B cell (primary cell): ENCODE results near the gene VAMP7. TPM values are rescaled to one million over a fixed set of nuclear protein-coding genes. Genes with fewer than 3 reads are reported as not detected.

Experiments
- ATAC-seq: fragments of 200-7000 bp; cut with Tn5 transposase; one replicate; pipeline ENCODE4 v1.10.0; 2021; ENCODE audit warnings: low read depth, mild to moderate bottlenecking, moderate number of reproducible peaks, moderate library complexity
- CTCF ChIA-PET: fragments of 350-600 bp; sonication (Branson Sonifier 250); formaldehyde crosslinking; loops from one replicate; lab custom pipeline; 2021; ENCODE audit warnings: antibody characterized with exemption, inconsistent platforms; lab: Charles Lee
- POLR2A ChIA-PET: fragments of 350-600 bp; sonication (Branson Sonifier 250); formaldehyde crosslinking; loops from one replicate; lab custom pipeline; 2021; ENCODE audit warnings: antibody characterized with exemption; lab: Charles Lee
- DNase-seq: peaks from one replicate; pipeline ENCODE4 v3.0.0; 2013
- H2AFZ ChIP-seq: 2 replicates; pipeline ENCODE4 v1.6.1; 2012; ENCODE audit warnings: mild to moderate bottlenecking, low read depth, low read length; ENCODE audit not compliant: insufficient read depth, poor library complexity, severe bottlenecking
- H3K27ac ChIP-seq, 2 donors: 1 replicate in 1 of 2; 2 replicates in 1 of 2; pipeline ENCODE4 v1.5.1; 2012 to 2013; ENCODE audit warnings: low read length in 2 of 2, mild to moderate bottlenecking in 2 of 2, moderate library complexity in 1 of 2
- H3K27me3 ChIP-seq, 4 experiments: fragments of 200-600 bp in 1 of 4; sonication (generic) in 1 of 4; replicated peaks in 1 of 4; 1 replicate in 2 of 4; 2 replicates in 2 of 4; pipeline versions ENCODE4 v1.6.1 to v1.7.0; 2013 to 2016; ENCODE audit warnings: low read length in 3 of 4, mild to moderate bottlenecking in 2 of 4, mixed read lengths in 1 of 4, moderate library complexity in 1 of 4; ENCODE audit not compliant: insufficient read depth in 4 of 4, control insufficient read depth in 3 of 4; ENCODE audit errors: control extremely low read depth in 1 of 4
- H3K36me3 ChIP-seq, 2 experiments: replicated peaks in 1 of 2; 1 replicate in 1 of 2; 2 replicates in 1 of 2; pipeline versions ENCODE4 v1.6.1 to v1.7.1; 2013; ENCODE audit warnings: low read length in 1 of 2; ENCODE audit not compliant: insufficient read depth in 2 of 2, control insufficient read depth in 1 of 2; ENCODE audit errors: control extremely low read depth in 1 of 2, extremely low read depth in 1 of 2
- H3K4me1 ChIP-seq, 2 donors: fragments of 200-600 bp in 1 of 2; sonication (generic) in 1 of 2; 1 replicate in 1 of 2; 2 replicates in 1 of 2; pipeline versions ENCODE4 v1.5.1 to v1.6.1; 2013 to 2017; ENCODE audit warnings: low read length in 2 of 2; ENCODE audit not compliant: control insufficient read depth in 2 of 2, insufficient read depth in 2 of 2
- H3K4me2 ChIP-seq: replicated peaks from 2 replicates; pipeline ENCODE3; 2012; ENCODE audit warnings: mild to moderate bottlenecking, low read depth, low read length; ENCODE audit not compliant: poor library complexity, severe bottlenecking
- H3K4me3 ChIP-seq, 5 experiments: fragments of 200-600 bp in 1 of 5; sonication (generic) in 1 of 5; 1 replicate in 3 of 5; 2 replicates in 2 of 5; pipeline versions ENCODE4 v1.5.1 to v1.7.0; 2011 to 2016; ENCODE audit warnings: low read length in 4 of 5, mild to moderate bottlenecking in 4 of 5, low read depth in 2 of 5, control low read depth in 1 of 5, moderate library complexity in 1 of 5; ENCODE audit not compliant: insufficient read depth in 1 of 5; ENCODE audit errors: control extremely low read depth in 1 of 5, extremely low read depth in 1 of 5
- H3K79me2 ChIP-seq: fragments of 200-600 bp; sonication (generic); one replicate; pipeline ENCODE4 v1.6.0; 2016; ENCODE audit warnings: low read length; ENCODE audit not compliant: control insufficient read depth, insufficient read depth
- H3K9ac ChIP-seq: fragments of 200-600 bp; sonication (generic); 2 replicates; pipeline ENCODE4 v1.6.1; 2017; ENCODE audit warnings: mild to moderate bottlenecking, low read length, moderate library complexity
- H3K9me3 ChIP-seq, 3 donors: one replicate each; pipeline versions ENCODE4 v1.6.1 to v1.7.1; 2013; ENCODE audit warnings: low read length in 2 of 3; ENCODE audit not compliant: control insufficient read depth in 2 of 3, insufficient read depth in 1 of 3; ENCODE audit errors: control extremely low read depth in 1 of 3
- H4K20me1 ChIP-seq: 2 replicates; pipeline ENCODE4 v1.6.0; 2012; ENCODE audit warnings: mild to moderate bottlenecking, low read length; ENCODE audit not compliant: insufficient read depth, control insufficient read depth, poor library complexity, severe bottlenecking
- H3K27ac Mint-ChIP-seq: one replicate; pipeline ENCODE4 v1.8.0; 2021; ENCODE audit warnings: mixed read lengths
- H3K27me3 Mint-ChIP-seq: one replicate; pipeline ENCODE4 v1.8.0; 2021; ENCODE audit warnings: mixed read lengths
- H3K4me1 Mint-ChIP-seq: one replicate; pipeline ENCODE4 v1.8.0; 2021; ENCODE audit warnings: mixed read lengths
- H3K4me3 Mint-ChIP-seq: one replicate; pipeline ENCODE4 v1.8.0; 2021; ENCODE audit warnings: mixed read lengths
- H3K9me3 Mint-ChIP-seq: one replicate; pipeline ENCODE4 v1.8.0; 2022; ENCODE audit warnings: mixed read lengths; ENCODE audit not compliant: insufficient read depth
- EZH2 ChIP-seq: IDR thresholded peaks from 2 replicates; pipeline ENCODE4 v1.6.1; 2012; ENCODE audit warnings: borderline replicate concordance, low read depth, mild to moderate bottlenecking, moderate library complexity, low read length; ENCODE audit not compliant: insufficient read depth, poor library complexity, severe bottlenecking
- WGBS: methylation state at CpG from one replicate; pipeline ENCODE4 v1.1.5; 2013; ENCODE audit warnings: missing lambda C conversion rate; ENCODE audit not compliant: insufficient coverage; 5-methylcytosine and 5-hydroxymethylcytosine counted together
- intact Hi-C: fragments of 100-400 bp; cut with micrococcal nuclease; formaldehyde crosslinking; loops from one replicate; pipeline ENCODE4 v1.10.0; 2022
- polyA plus RNA-seq: library from polyadenylated mRNA; depleted of rRNA; stranded (reverse); fragments of >200 nt; gene quantifications from 2 replicates; pipeline ENCODE4 v1.2.3, GENCODE V29; 2012
- total RNA-seq, 2 donors: library from RNA; stranded (reverse); fragments of 120-200 nt in 1 of 2; gene quantifications; 1 replicate in 1 of 2; 2 replicates in 1 of 2; pipeline versions ENCODE4 v1.2.3 to v1.2.4, GENCODE V29; 2013 to 2022
- TF ChIP-seq, protein P1 (sequence below): fragments of 200-600 bp; IDR thresholded peaks from one replicate; pipeline ENCODE4 v1.8.0; 2022; ENCODE audit warnings: antibody characterized with exemption, mild to moderate bottlenecking

Gene VAMP7
- total and polyA plus RNA-seq, 2 donors (not counting 1 experiment from before 2014, with no cell fraction given), result 8.8 to 19.7 TPM

DNA sequence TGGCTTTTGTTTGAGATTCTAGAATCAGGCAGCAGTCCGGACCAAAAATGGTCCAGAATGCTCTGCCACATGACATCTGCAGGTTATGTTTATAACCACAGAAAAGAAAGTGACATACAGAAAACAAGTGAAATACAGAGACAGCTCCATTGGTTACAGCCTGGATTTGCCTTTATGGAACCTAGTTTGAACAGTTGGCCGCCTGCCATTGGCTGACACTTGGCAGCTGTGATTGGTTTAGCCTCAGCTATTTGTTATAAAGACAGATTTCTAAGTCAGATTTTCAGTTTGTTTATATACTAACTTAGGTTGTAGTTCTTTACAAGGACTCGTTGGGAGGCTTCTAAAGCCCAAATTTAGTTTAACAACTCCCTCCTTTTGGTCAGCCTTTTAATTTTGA lies 75.5 kb downstream of the VAMP7 start:
- DNase-seq, result no peak
- Histone ChIP-seq H3K9me3 (peaks cover 0 to 9% (median 0%) of the 10 kb centered on the region in 3 donors), H2AFZ (no peak overlapping the region), H3K4me3 (no peak overlapping the region), H3K27ac (no peak overlapping the region), H3K79me2 (no peaks in the 10 kb centered on the region), H4K20me1 (no peaks in the 10 kb centered on the region), H3K27me3 (no peaks in the 10 kb centered on the region), H3K4me2 (no peak overlapping the region), H3K4me1 (no peaks in the 10 kb centered on the region), H3K9ac (no peak overlapping the region), H3K36me3 (no peaks in the 10 kb centered on the region)
- ChIA-PET CTCF (no interaction called here), POLR2A (no interaction called here)
- intact Hi-C loops, result no loop called here
- Mint-ChIP-seq H3K4me3 (no peak overlapping the region), H3K4me1 (no peaks in the 10 kb centered on the region), H3K9me3 (peaks cover 4% of the 10 kb centered on the region), H3K27me3 (no peaks in the 10 kb centered on the region), H3K27ac (no peak overlapping the region)
- TF ChIP-seq, protein P1, sequence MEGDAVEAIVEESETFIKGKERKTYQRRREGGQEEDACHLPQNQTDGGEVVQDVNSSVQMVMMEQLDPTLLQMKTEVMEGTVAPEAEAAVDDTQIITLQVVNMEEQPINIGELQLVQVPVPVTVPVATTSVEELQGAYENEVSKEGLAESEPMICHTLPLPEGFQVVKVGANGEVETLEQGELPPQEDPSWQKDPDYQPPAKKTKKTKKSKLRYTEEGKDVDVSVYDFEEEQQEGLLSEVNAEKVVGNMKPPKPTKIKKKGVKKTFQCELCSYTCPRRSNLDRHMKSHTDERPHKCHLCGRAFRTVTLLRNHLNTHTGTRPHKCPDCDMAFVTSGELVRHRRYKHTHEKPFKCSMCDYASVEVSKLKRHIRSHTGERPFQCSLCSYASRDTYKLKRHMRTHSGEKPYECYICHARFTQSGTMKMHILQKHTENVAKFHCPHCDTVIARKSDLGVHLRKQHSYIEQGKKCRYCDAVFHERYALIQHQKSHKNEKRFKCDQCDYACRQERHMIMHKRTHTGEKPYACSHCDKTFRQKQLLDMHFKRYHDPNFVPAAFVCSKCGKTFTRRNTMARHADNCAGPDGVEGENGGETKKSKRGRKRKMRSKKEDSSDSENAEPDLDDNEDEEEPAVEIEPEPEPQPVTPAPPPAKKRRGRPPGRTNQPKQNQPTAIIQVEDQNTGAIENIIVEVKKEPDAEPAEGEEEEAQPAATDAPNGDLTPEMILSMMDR, result no peak
- TF ChIP-seq EZH2, result no peak
- 92% methylated on average over 2 of the region's 3 CpGs for WGBS
- no peak for ATAC-seq

DNA sequence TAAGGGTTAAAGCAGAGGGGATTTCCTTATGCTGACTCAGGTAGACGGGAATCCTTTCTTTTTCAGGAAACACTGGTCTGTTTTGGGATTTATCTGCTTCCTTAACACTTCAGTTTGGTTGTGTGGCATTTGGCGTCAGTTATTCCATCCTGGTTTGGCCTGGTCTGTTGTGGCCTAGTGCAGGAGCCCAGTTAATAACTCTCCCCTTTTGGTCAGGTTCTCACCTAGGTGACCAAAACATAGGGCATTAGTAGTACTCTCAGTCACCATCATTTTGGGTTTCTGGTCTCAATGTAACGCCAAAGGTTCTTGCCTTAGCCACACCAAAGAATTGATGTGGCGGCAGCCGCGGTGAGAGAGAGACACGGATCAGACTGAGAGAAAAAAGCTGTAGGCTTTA lies 76.7 kb downstream of the VAMP7 start:
- no peak overlapping the region for H3K4me3 ChIP-seq
- H3K9me3 Mint-ChIP-seq, result peaks cover 4% of the 10 kb centered on the region
- TF ChIP-seq, protein P1, result no peak
- no peak for TF ChIP-seq EZH2
- H3K4me1 ChIP-seq, result no peaks in the 10 kb centered on the region
- H3K36me3 ChIP-seq, result no peaks in the 10 kb centered on the region
- 30% methylated on average over 1 of the region's 7 CpGs for WGBS
- H3K27me3 Mint-ChIP-seq, result no peaks in the 10 kb centered on the region
- no peak overlapping the region for H3K9ac ChIP-seq
- ChIA-PET POLR2A (no interaction called here), CTCF (no interaction called here)
- ATAC-seq (no peak), DNase-seq (no peak)
- H3K27me3 ChIP-seq, result no peaks in the 10 kb centered on the region
- H3K4me3 Mint-ChIP-seq, result no peak overlapping the region
- peaks cover 0 to 9% (median 0%) of the 10 kb centered on the region in 3 donors for H3K9me3 ChIP-seq
- H3K4me1 Mint-ChIP-seq, result no peaks in the 10 kb centered on the region
- H3K27ac Mint-ChIP-seq, result no peak overlapping the region
- H4K20me1 ChIP-seq, result no peaks in the 10 kb centered on the region
- H3K4me2 ChIP-seq, result no peak overlapping the region
- no peak overlapping the region for H3K27ac ChIP-seq
- H2AFZ ChIP-seq, result no peak overlapping the region
- no peaks in the 10 kb centered on the region for H3K79me2 ChIP-seq
- intact Hi-C loops, result no loop called here
